ENCODE results near the gene GALNTL6. TPM values are rescaled to one million over a fixed set of nuclear protein-coding genes. Genes with fewer than 3 reads are reported as not detected.

GALNTL6 gene
- total and polyA plus RNA-seq, 2 experiments from 2014 or later = not detected

DNA sequence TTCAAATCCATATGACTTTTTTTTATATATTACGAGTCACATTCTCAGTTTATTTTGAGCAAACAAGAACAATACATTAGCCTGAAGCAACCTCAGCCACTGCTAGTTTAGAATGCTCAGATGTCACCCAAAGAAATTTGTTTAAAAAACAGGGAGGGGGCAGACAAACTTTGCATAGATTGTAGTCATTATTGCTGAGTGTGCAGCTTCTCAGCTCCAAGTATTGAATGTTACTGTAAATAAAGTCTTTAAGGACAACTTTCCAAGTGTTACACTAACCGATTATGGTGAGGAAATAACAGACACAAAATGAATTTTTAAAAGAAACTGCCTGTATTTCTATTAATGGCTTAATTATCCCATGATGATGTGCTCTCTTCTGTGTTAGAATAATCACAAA, 835.9 kb downstream of the GALNTL6 start:
- H3K4me1 ChIP-seq (ENCODE audit: insufficient read depth) = no peaks in the 10 kb centered on the region
- no peak overlapping the region for H2AFZ ChIP-seq
- H3K9me3 ChIP-seq (ENCODE audit: low read depth) = no peaks in the 10 kb centered on the region
- H3K9ac ChIP-seq = no peak overlapping the region
- H3K4me3 ChIP-seq = no peak overlapping the region
- 6 to 16% methylated on average over 2 of the region's 2 CpGs for whole genome bisulfite sequencing, 2 experiments (ENCODE audit: low coverage in 1 of 2, low lambda C conversion rate in 2 of 2, missing lambda C conversion rate in 2 of 2)
- no peak overlapping the region for H3K4me2 ChIP-seq (ENCODE audit: unreplicated experiment)
- DNase-seq = no peak
- no peaks in the 10 kb centered on the region for H3K27me3 ChIP-seq (replicated peaks; ENCODE audit: insufficient read depth)
- H3K9me2 ChIP-seq (ENCODE audit: insufficient read depth) = no peaks in the 10 kb centered on the region
- no peaks in the 10 kb centered on the region for H4K20me1 ChIP-seq (ENCODE audit: insufficient read depth)
- TF ChIP-seq EZH2 (IDR thresholded peaks at IDR 0.05; ENCODE audit: insufficient read depth, poor library complexity, severe bottlenecking) = no peak
- TF ChIP-seq EZH2phosphoT487 (IDR thresholded peaks at IDR 0.05; ENCODE audit: insufficient read depth, low read depth) = no peak
- no peak overlapping the region for H3K27ac ChIP-seq
- in situ Hi-C loops (cut with MboI) = no loop called here
- H3F3A ChIP-seq (ENCODE audit: insufficient read depth) = no peaks in the 10 kb centered on the region
- H3K36me3 ChIP-seq (ENCODE audit: low read depth) = no peaks in the 10 kb centered on the region
- H3K79me2 ChIP-seq (ENCODE audit: insufficient read depth) = no peaks in the 10 kb centered on the region

GRCh38 chr4:172650758-172651530, 837.7 kb downstream of the GALNTL6 start:
- no peaks in the 10 kb centered on the region for H3K4me1 ChIP-seq (ENCODE audit: insufficient read depth)
- no peak for DNase-seq
- no peak overlapping the region for H3K4me2 ChIP-seq (ENCODE audit: unreplicated experiment)
- in situ Hi-C loops (cut with MboI) = no loop called here
- 6 to 14% methylated on average over 1 of the region's 1 CpG for WGBS, 2 experiments (ENCODE audit: low coverage in 1 of 2, low lambda C conversion rate in 2 of 2, missing lambda C conversion rate in 2 of 2)
- no peaks in the 10 kb centered on the region for H4K20me1 ChIP-seq (ENCODE audit: insufficient read depth)
- no peak for TF ChIP-seq EZH2phosphoT487 (IDR thresholded peaks at IDR 0.05; ENCODE audit: insufficient read depth, low read depth)
- TF ChIP-seq EZH2 (IDR thresholded peaks at IDR 0.05; ENCODE audit: insufficient read depth, poor library complexity, severe bottlenecking) = no peak
- no peaks in the 10 kb centered on the region for H3K27me3 ChIP-seq (replicated peaks; ENCODE audit: insufficient read depth)
- no peak overlapping the region for H3K9ac ChIP-seq
- no peak overlapping the region for H3K27ac ChIP-seq
- H3K4me3 ChIP-seq = no peak overlapping the region
- H3K9me3 ChIP-seq (ENCODE audit: low read depth) = no peaks in the 10 kb centered on the region
- no peaks in the 10 kb centered on the region for H3K79me2 ChIP-seq (ENCODE audit: insufficient read depth)
- H3F3A ChIP-seq (ENCODE audit: insufficient read depth) = no peaks in the 10 kb centered on the region
- H3K36me3 ChIP-seq (ENCODE audit: low read depth) = no peaks in the 10 kb centered on the region
- no peaks in the 10 kb centered on the region for H3K9me2 ChIP-seq (ENCODE audit: insufficient read depth)
- H2AFZ ChIP-seq = no peak overlapping the region

GRCh38 chr4:172651961-172652360, 838.8 kb downstream of the GALNTL6 start:
- no peaks in the 10 kb centered on the region for H3K36me3 ChIP-seq (ENCODE audit: low read depth)
- in situ Hi-C loops (cut with MboI) = no loop called here
- H3F3A ChIP-seq (ENCODE audit: insufficient read depth) = no peaks in the 10 kb centered on the region
- no peaks in the 10 kb centered on the region for H3K27me3 ChIP-seq (replicated peaks; ENCODE audit: insufficient read depth)
- no peaks in the 10 kb centered on the region for H3K4me1 ChIP-seq (ENCODE audit: insufficient read depth)
- no peak overlapping the region for H3K4me3 ChIP-seq
- H3K27ac ChIP-seq = no peak overlapping the region
- H2AFZ ChIP-seq = no peak overlapping the region
- no peaks in the 10 kb centered on the region for H4K20me1 ChIP-seq (ENCODE audit: insufficient read depth)
- 15 to 16% methylated on average over 2 of the region's 2 CpGs for WGBS, 2 experiments (ENCODE audit: low coverage in 1 of 2, low lambda C conversion rate in 2 of 2, missing lambda C conversion rate in 2 of 2)
- no peaks in the 10 kb centered on the region for H3K79me2 ChIP-seq (ENCODE audit: insufficient read depth)
- no peak for DNase-seq
- H3K9me2 ChIP-seq (ENCODE audit: insufficient read depth) = no peaks in the 10 kb centered on the region
- no peak overlapping the region for H3K9ac ChIP-seq
- H3K4me2 ChIP-seq (ENCODE audit: unreplicated experiment) = no peak overlapping the region
- no peaks in the 10 kb centered on the region for H3K9me3 ChIP-seq (ENCODE audit: low read depth)
- no peak for TF ChIP-seq EZH2 (IDR thresholded peaks at IDR 0.05; ENCODE audit: insufficient read depth, poor library complexity, severe bottlenecking)
- TF ChIP-seq EZH2phosphoT487 (IDR thresholded peaks at IDR 0.05; ENCODE audit: insufficient read depth, low read depth) = no peak

GRCh38 chr4:172652369-172652768, 839.2 kb downstream of the GALNTL6 start:
- Histone ChIP-seq H3K27ac (no peak overlapping the region), H3K27me3 (replicated peaks; ENCODE audit: insufficient read depth) (no peaks in the 10 kb centered on the region), H3K4me2 (ENCODE audit: unreplicated experiment) (no peak overlapping the region), H3K79me2 (ENCODE audit: insufficient read depth) (no peaks in the 10 kb centered on the region), H2AFZ (no peak overlapping the region), H3F3A (ENCODE audit: insufficient read depth) (no peaks in the 10 kb centered on the region), H3K9me3 (ENCODE audit: low read depth) (no peaks in the 10 kb centered on the region), H3K4me3 (no peak overlapping the region), H4K20me1 (ENCODE audit: insufficient read depth) (no peaks in the 10 kb centered on the region), H3K36me3 (ENCODE audit: low read depth) (no peaks in the 10 kb centered on the region), H3K9ac (no peak overlapping the region), H3K9me2 (ENCODE audit: insufficient read depth) (no peaks in the 10 kb centered on the region), H3K4me1 (ENCODE audit: insufficient read depth) (no peaks in the 10 kb centered on the region)
- TF ChIP-seq EZH2 (IDR thresholded peaks at IDR 0.05; ENCODE audit: insufficient read depth, poor library complexity, severe bottlenecking) (no peak), EZH2phosphoT487 (IDR thresholded peaks at IDR 0.05; ENCODE audit: insufficient read depth, low read depth) (no peak)
- WGBS, 2 experiments (ENCODE audit: low coverage in 1 of 2, low lambda C conversion rate in 2 of 2, missing lambda C conversion rate in 2 of 2) = 24 to 32% methylated on average over 1 of the region's 1 CpG
- no peak for DNase-seq
- in situ Hi-C loops (cut with MboI) = no loop called here
